HepG2 (cell line): ENCODE measurements around the gene ACACB. TPM values are rescaled to one million over a fixed set of nuclear protein-coding genes. Genes with fewer than 3 reads are reported as not detected.

Experiments
- CEBPG ChIP-seq: IDR thresholded peaks from 2 replicates; pipeline ENCODE4 v1.6.1; 2016
- EHMT2 ChIP-seq: fragments of 200-600 bp; sonication (generic); IDR thresholded peaks from 2 replicates; pipeline ENCODE4 v1.7.0; 2017; ENCODE audit warnings: antibody characterized with exemption, low read depth, low read length, borderline replicate concordance
- GABPB1 ChIP-seq: IDR thresholded peaks from 2 replicates; pipeline ENCODE4 v1.6.1; 2016; ENCODE audit warnings: mild to moderate bottlenecking, missing genetic modification reagents, moderate library complexity, missing compliant biosample characterization
- NCOR1 ChIP-seq: fragments of 200-600 bp; sonication (generic); IDR thresholded peaks from 2 replicates; pipeline ENCODE4 v1.7.0; 2017; ENCODE audit warnings: antibody characterized with exemption, low read length, borderline replicate concordance
- PHB2 ChIP-seq: fragments of 450-650 bp; IDR thresholded peaks from 2 replicates; pipeline ENCODE4 v1.6.1; 2018; ENCODE audit not compliant: partially characterized antibody
- RAD21 ChIP-seq: fragments of 450-650 bp; formaldehyde crosslinking; IDR thresholded peaks from 2 replicates; pipeline ENCODE4 v1.5.0; 2020; ENCODE audit warnings: mild to moderate bottlenecking
- RXRA ChIP-seq: sonication (generic); formaldehyde crosslinking; IDR thresholded peaks from 2 replicates; pipeline ENCODE4 v1.5.1; 2020; ENCODE audit warnings: missing genetic modification reagents
- SNAPC4 ChIP-seq: sonication (generic); formaldehyde crosslinking; IDR thresholded peaks from 2 replicates; pipeline ENCODE4 v1.4.0; 2020; ENCODE audit warnings: mild to moderate bottlenecking, missing genetic modification reagents
- SOX5 ChIP-seq: IDR thresholded peaks from 2 replicates; pipeline ENCODE4 v1.6.1; 2016; ENCODE audit warnings: borderline replicate concordance
- UBTF ChIP-seq: sonication (generic); formaldehyde crosslinking; IDR thresholded peaks from 2 replicates; pipeline ENCODE4 v1.4.0; 2020; ENCODE audit warnings: mild to moderate bottlenecking, missing genetic modification reagents
- USF2 ChIP-seq, 2 experiments: sonication (generic) in 1 of 2; formaldehyde crosslinking in 1 of 2; IDR thresholded peaks; 2 replicates each; pipeline versions ENCODE4 v1.5.1 to v1.6.1; 2011 to 2020; ENCODE audit warnings: borderline replicate concordance in 1 of 2, low read depth in 1 of 2, low read length in 1 of 2, mild to moderate bottlenecking in 1 of 2, missing genetic modification reagents in 1 of 2, moderate library complexity in 1 of 2
- ZFYVE20 ChIP-seq: sonication (generic); formaldehyde crosslinking; IDR thresholded peaks from 2 replicates; pipeline ENCODE4 v1.8.0; 2023; ENCODE audit warnings: low read depth, mild to moderate bottlenecking, moderate library complexity, missing genetic modification reagents, borderline replicate concordance
- ZNF225 ChIP-seq: sonication (generic); formaldehyde crosslinking; IDR thresholded peaks from 2 replicates; pipeline ENCODE4 v1.4.0; 2020; ENCODE audit warnings: mild to moderate bottlenecking, missing genetic modification reagents
- ZNF256 ChIP-seq: sonication (generic); formaldehyde crosslinking; conservative IDR thresholded peaks from 2 replicates; pipeline ENCODE4 v1.4.0; 2020; ENCODE audit warnings: missing genetic modification reagents
- ZNF512B ChIP-seq: sonication (generic); formaldehyde crosslinking; IDR thresholded peaks from 2 replicates; pipeline ENCODE4 v1.5.1; 2020; ENCODE audit warnings: missing genetic modification reagents, mild to moderate bottlenecking, borderline replicate concordance
- ZNF841 ChIP-seq: sonication (generic); formaldehyde crosslinking; IDR thresholded peaks from 2 replicates; pipeline ENCODE4 v1.8.1; 2023; ENCODE audit warnings: missing genetic modification reagents, borderline replicate concordance
- polyA plus RNA-seq, 8 experiments: library from polyadenylated mRNA; depleted of rRNA in 3 of 8; stranded (reverse) in 7 of 8; unstranded in 1 of 8; fragments of >200 nt; fragmentation: Illumina TruSeq in 4 of 8; extraction: Trizol in 4 of 8; gene quantifications; 2 replicates each; pipeline versions ENCODE4 v1.2.1 to v1.2.3, GENCODE V29; 2011 to 2016; ENCODE audit warnings: low read depth in 4 of 8, missing spikeins in 1 of 8, mixed read lengths in 1 of 8; ENCODE audit not compliant: insufficient read depth in 1 of 8
- total RNA-seq, 5 experiments: library from RNA; depleted of rRNA; stranded (reverse); fragments of >200 nt; fragmentation: Illumina TruSeq; extraction: Trizol; gene quantifications; 2 replicates each; pipeline ENCODE4 v1.2.3, GENCODE V29; 2016; ENCODE audit warnings: low read depth in 1 of 5

The ACACB gene
- total and polyA plus RNA-seq, 2 of the 13 experiments (the other 11 are each of a cell fraction or from before 2014, with no cell fraction given), result 6.2 to 8.6 TPM

GRCh38 chr12:109087250-109087649, 29.1 kb upstream of the ACACB start (continued):
- TF ChIP-seq ZFYVE20 (no peak), SOX5 (peak; percentile 69; the same call in 1 of the 2 replicates), NCOR1 (peak; percentile 92), CEBPG (CRISPR knock-in tag) (peak; percentile 53), RXRA (CRISPR knock-in tag) (peak; percentile 84), ZNF225 (CRISPR knock-in tag) (no peak), RAD21 (CRISPR knock-in tag) (0 out of 2 replicates have a peak, but pooled peaks have one; percentile 20), SNAPC4 (CRISPR knock-in tag) (no peak), ZNF512B (CRISPR knock-in tag) (no peak), GABPB1 (CRISPR knock-in tag) (no peak), ZNF841 (CRISPR knock-in tag) (no peak), ZNF256 (CRISPR knock-in tag) (no peak), EHMT2 (no peak), USF2 (IDR thresholded peaks at IDR 0.05; ENCODE audit: low read depth, low read length) (peak; percentile 47; the same call in 1 of the 2 replicates), USF2 (CRISPR knock-in tag; IDR thresholded peaks at IDR 0.05; ENCODE audit: borderline replicate concordance) (peak; percentile 58; the same call in 1 of the 2 replicates), UBTF (peak; percentile 43; the same call in 1 of the 2 replicates), PHB2 (no peak)
